OCI-LY1 (cell line): ENCODE data around the gene NDUFA11.
"Not testable (repeated sequence)": the region's sequence is repeated elsewhere in the genome, so short reads cannot be mapped to it uniquely, and the experiment has no call there.

Experiments used
- EZH2 ChIP-seq: fragments of 200-600 bp; sonication (generic), shearing (Covaris generic); IDR thresholded peaks from 2 replicates; pipeline ENCODE4 v1.8.0; 2017; ENCODE audit warnings: borderline replicate concordance, mixed run types, mild to moderate bottlenecking, antibody characterized with exemption, low read length, moderate library complexity, mixed read lengths
- TF ChIP-seq, protein P1 (sequence below): fragments of 200-600 bp; sonication (generic), shearing (Covaris generic); IDR thresholded peaks from 2 replicates; pipeline ENCODE4 v1.5.1; 2017; ENCODE audit warnings: mild to moderate bottlenecking, antibody characterized with exemption, low read length, moderate library complexity, mixed read lengths

- TF ChIP-seq, protein P1, sequence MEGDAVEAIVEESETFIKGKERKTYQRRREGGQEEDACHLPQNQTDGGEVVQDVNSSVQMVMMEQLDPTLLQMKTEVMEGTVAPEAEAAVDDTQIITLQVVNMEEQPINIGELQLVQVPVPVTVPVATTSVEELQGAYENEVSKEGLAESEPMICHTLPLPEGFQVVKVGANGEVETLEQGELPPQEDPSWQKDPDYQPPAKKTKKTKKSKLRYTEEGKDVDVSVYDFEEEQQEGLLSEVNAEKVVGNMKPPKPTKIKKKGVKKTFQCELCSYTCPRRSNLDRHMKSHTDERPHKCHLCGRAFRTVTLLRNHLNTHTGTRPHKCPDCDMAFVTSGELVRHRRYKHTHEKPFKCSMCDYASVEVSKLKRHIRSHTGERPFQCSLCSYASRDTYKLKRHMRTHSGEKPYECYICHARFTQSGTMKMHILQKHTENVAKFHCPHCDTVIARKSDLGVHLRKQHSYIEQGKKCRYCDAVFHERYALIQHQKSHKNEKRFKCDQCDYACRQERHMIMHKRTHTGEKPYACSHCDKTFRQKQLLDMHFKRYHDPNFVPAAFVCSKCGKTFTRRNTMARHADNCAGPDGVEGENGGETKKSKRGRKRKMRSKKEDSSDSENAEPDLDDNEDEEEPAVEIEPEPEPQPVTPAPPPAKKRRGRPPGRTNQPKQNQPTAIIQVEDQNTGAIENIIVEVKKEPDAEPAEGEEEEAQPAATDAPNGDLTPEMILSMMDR, result not testable (repeated sequence)
- not testable (repeated sequence) for TF ChIP-seq EZH2
Measured at GRCh38 chr19:5848621-5849020, 55.0 kb downstream of the NDUFA11 start.
